H1 (cell line): ENCODE data around the gene POLR2F. TPM values are rescaled to one million over a fixed set of nuclear protein-coding genes. Genes with fewer than 3 reads are reported as not detected.

Source experiments
- CEBPB ChIP-seq: IDR thresholded peaks from 2 replicates; pipeline ENCODE4 v1.6.1; 2012; ENCODE audit warnings: low read depth, low read length
- GTF2F1 ChIP-seq: IDR thresholded peaks from 2 replicates; pipeline ENCODE4 v1.6.1; 2012; ENCODE audit warnings: low read depth, low read length, improper control_type of control experiment, borderline replicate concordance
- HDAC2 ChIP-seq, 2 experiments: fragments of 300-600 bp in 1 of 2; sonication (generic) in 1 of 2; IDR thresholded peaks; 2 replicates each; pipeline ENCODE4 v1.6.1; 2011 to 2012; ENCODE audit warnings: low read depth in 2 of 2, low read length in 2 of 2, mild to moderate bottlenecking in 2 of 2, moderate library complexity in 2 of 2, borderline replicate concordance in 1 of 2, inconsistent platforms in 1 of 2
- MAFK ChIP-seq: IDR thresholded peaks from 2 replicates; pipeline ENCODE4 v1.6.1; 2012; ENCODE audit warnings: low read depth, mild to moderate bottlenecking, improper control_type of control experiment, low read length
- TCF12 ChIP-seq: IDR thresholded peaks from 2 replicates; pipeline ENCODE4 v1.6.1; 2011; ENCODE audit warnings: low read depth, mild to moderate bottlenecking, low read length
- polyA plus RNA-seq, 7 experiments: library from polyadenylated mRNA; depleted of rRNA in 3 of 7; stranded (reverse) in 5 of 7; unstranded in 2 of 7; fragments of >200 nt in 5 of 7; fragments of 200-250 nt in 2 of 7; gene quantifications; 1 replicate in 5 of 7; 2 replicates in 1 of 7; 4 replicates in 1 of 7; pipeline versions ENCODE4 v1.2.1 to v1.2.3, GENCODE V29; 2011 to 2013; ENCODE audit warnings: missing spikeins in 2 of 7, mixed read lengths in 2 of 7
- total RNA-seq: library from RNA; stranded (reverse); fragmentation: NEBNext Ultra II Directional; extraction: Animal tissue kit (Norgen Biotek cat#: 25700); gene quantifications from 2 replicates; pipeline ENCODE4 v1.2.1, GENCODE V29; 2021

The POLR2F gene
- total and polyA plus RNA-seq, 2 of the 8 experiments (the other 6 are each of a cell fraction or from before 2014, with no cell fraction given) = 150 to 176 TPM

DNA sequence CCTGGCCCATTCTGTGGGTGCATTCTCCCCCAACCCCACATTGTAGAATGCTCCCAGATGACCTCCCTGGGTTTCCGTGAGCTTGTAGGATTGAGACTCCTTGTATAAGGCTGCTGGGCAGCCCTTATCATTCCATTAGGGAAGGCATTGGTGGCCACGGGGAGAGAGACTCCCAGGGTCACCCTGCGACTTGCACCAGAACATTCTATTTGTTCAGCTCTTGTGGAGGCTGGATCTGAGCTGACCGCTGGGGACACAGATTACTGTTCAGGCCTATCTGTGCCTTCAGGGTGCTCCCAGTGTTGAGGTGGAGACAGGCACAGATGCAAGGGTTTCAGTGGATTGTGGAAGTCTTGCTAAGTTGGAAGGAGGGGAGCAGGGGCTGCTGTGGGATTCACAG, 29.6 kb upstream of the POLR2F start (continued):
- TF ChIP-seq HDAC2 (IDR thresholded peaks at IDR 0.05; ENCODE audit: borderline replicate concordance in 1 of 2, low read depth in 2 of 2, low read length in 2 of 2) (no peak), GTF2F1 (no peak), MAFK (no peak), TCF12 (no peak), CEBPB (no peak)
